HG03469 (cell line): ENCODE measurements around the gene RTP2.

Experiments used
- ATAC-seq: cut with Tn5 transposase; IDR thresholded peaks from one replicate; pipeline ENCODE4 v1.9.1; 2021; ENCODE audit warnings: mild to moderate bottlenecking, moderate library complexity, moderate number of reproducible peaks; ENCODE audit not compliant: unreplicated experiment

The RTP2 gene

DNA sequence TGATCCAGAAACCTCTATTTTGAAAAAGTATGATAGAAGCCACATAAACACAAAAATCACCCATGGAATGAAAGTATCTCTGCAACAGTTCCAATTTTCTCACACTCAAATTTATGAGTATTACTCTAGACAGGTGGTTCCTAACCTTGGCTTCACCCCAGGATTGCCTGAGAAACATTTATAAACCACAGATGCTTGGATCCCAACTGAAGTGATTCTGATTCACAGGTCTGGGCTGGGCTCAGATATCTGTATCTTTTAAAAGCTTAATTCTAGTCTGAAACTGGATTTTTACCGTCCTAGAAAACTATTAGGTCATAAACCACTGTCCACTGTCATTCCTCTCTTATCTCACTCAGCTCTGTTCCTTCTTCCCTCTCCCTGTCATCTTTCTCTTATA, 24.8 kb downstream of the RTP2 start:
- no peak for ATAC-seq

- no peak for ATAC-seq
Measured at GRCh38 chr3:187673012-187673411, 29.3 kb downstream of the RTP2 start.

DNA sequence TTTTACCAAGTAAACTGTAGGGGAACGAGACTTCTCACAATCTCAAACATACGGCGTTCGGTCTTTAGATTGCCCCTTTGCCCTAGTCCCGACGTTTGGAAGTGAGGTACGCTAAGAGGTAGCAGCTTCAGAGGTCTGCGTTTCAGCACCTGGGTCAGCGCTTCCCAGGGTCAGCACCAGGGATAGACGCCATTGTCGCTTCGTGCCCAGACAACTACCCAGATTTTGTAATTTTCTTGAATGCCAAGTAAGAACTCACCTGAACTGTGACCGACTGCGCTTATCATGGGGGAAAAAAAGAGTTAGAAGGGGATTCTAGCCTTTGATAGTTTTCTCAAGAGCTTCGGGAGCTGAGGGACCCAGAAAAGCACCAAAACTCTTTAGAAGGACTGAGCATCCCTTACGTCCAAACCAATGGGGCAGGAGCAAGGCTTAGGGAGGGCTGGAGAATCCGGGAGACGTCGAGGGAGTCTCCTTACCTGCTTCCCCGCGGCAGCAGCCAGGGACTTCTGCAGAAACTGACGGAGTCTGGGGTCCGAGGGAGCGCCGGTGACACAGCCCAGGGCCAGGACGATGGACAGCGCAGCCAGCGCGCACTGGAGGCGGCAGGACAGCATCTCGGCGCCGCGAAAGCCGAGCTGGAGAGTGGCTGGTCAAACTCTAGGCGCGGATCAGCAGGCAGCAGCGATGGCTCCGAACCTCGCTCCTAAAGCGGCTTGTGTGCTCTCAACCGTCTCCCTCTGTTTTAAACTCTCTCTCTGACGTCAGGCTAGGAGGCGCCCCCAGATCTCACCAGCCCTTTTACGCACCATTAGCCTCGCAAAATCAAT, 32.5 kb downstream of the RTP2 start, which contains the start of gene SST:
SST (minus strand) TSS at position 720 of the 830 bp plus-strand sequence; CDS start at position 617, 103 bp downstream.
- ATAC-seq: no peak

DNA sequence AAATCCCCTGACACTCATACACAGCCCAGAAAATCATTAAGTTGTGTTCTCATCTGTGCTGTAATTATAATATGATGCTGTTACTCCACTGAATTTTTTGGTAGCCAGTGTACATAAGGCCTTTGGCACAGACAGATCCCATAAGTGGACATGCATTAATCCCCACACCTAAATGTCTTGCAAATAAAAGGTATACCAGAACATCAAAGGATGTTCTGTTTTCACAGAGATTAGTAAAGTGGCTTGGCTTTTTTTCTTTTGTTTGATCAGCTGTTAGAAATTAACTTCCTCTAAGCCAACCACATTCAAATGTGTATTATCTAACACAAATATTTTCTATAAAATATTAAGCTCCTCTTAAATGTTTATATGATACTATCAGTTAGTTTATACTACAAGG, 34.8 kb downstream of the RTP2 start:
- no peak for ATAC-seq

DNA sequence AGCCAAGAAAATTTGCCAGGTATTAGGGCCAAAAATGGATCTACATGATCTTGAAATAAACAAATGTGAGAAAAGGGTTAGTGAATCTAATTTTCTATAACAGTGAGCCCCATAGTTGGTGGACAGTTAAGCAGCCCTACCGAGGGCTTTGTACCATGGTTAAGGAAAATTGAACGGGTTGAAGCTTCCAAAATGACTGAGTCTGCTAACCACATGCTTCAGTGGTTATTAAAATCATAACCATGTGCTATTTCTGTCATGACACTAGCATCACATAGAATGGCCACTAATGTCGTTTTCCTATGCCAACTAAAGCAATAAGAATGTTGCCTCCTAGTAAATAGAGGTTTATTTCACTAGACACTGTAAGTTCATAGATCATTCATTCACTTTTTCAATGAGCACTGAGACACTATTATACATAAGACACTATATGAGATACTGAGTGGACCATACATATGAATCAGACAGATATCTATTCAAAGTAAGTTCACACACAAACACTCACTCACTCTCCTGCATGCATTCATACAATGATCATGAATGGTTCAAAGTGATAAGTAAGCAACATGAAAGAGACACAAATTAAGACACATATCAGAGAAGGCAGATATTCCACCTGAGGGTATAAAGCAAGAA, 36.5 kb downstream of the RTP2 start:
- no peak for ATAC-seq

GRCh38 chr3:187665010-187665409, 37.3 kb downstream of the RTP2 start:
- no peak for ATAC-seq

DNA sequence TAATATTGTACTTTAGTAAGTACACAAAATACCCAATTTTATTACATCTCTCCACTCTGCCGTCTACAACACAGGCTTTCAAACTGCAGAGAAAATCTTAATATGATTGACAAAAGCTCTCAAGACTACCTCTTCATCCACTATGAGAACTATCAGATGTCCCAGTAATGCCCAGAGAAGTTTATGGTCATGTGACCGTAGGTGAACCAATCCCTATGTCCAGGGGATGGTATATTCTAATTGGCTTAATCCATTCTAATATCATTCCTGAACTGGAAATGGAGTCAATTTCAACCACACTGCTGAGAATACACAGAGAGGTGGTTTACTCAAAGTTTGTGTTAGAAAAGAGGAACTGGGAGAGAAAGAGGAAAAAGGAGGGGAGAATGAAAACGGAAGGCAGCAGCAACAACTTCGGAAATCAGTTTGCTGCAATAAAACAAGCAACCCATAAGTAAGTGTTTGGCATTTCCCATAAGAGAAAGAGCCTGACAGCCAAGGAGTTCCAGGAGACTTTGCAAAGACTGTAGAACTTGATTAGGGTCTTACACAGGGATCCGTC, 39.4 kb downstream of the RTP2 start:
- ATAC-seq: no peak

GRCh38 chr3:187661267-187661666, 41.1 kb downstream of the RTP2 start:
- no peak for ATAC-seq

GRCh38 chr3:187651282-187651681, 51.1 kb downstream of the RTP2 start:
- ATAC-seq: no peak
